DND-41 (cell line): ENCODE measurements around the gene IQCF2.

Source experiments
- ATAC-seq: fragments of 200-7000 bp; cut with Tn5 transposase; 3 replicates; pipeline ENCODE4 v1.9.1; 2021; ENCODE audit warnings: low read depth; ENCODE audit not compliant: insufficient read depth
- DNase-seq: peaks from one replicate; pipeline ENCODE4 v3.0.0-alpha.2; 2020
- H2AFZ ChIP-seq: 2 replicates; pipeline ENCODE4 v1.6.0; 2012; ENCODE audit warnings: low read depth, low read length
- H3K27ac ChIP-seq: 2 replicates; pipeline ENCODE4 v1.5.1; 2012; ENCODE audit warnings: low read length, inconsistent platforms
- H3K27me3 ChIP-seq: fragments of 200-600 bp; sonication (generic); 2 replicates; pipeline ENCODE4 v1.6.0; 2012; ENCODE audit warnings: low read length, mild to moderate bottlenecking, inconsistent platforms; ENCODE audit not compliant: insufficient read depth, poor library complexity
- H3K36me3 ChIP-seq: 2 replicates; pipeline ENCODE4 v1.5.1; 2012; ENCODE audit warnings: low read length, inconsistent platforms; ENCODE audit not compliant: insufficient read depth
- H3K4me1 ChIP-seq: 2 replicates; pipeline ENCODE4 v1.5.1; 2012; ENCODE audit warnings: mild to moderate bottlenecking, low read length; ENCODE audit not compliant: insufficient read depth
- H3K4me2 ChIP-seq: 2 replicates; pipeline ENCODE4 v1.6.0; 2012; ENCODE audit warnings: mild to moderate bottlenecking, moderate library complexity, low read length, inconsistent platforms; ENCODE audit not compliant: insufficient read depth
- H3K4me3 ChIP-seq, 2 experiments: fragments of 200-600 bp in 1 of 2; shearing (Covaris generic) in 1 of 2; 2 replicates each; pipeline ENCODE4 v1.5.1; 2012 to 2016; ENCODE audit warnings: inconsistent platforms in 2 of 2, low read length in 2 of 2, mild to moderate bottlenecking in 2 of 2, low read depth in 1 of 2, moderate library complexity in 1 of 2
- H3K79me2 ChIP-seq: 2 replicates; pipeline ENCODE4 v1.6.0; 2012; ENCODE audit warnings: low read length, inconsistent platforms; ENCODE audit not compliant: insufficient read depth
- H3K9ac ChIP-seq: 2 replicates; pipeline ENCODE4 v1.6.0; 2012; ENCODE audit warnings: low read depth, mild to moderate bottlenecking, inconsistent platforms, low read length, moderate library complexity
- H3K9me3 ChIP-seq: 2 replicates; pipeline ENCODE4 v1.5.1; 2012; ENCODE audit warnings: low read length, moderate library complexity, mild to moderate bottlenecking, inconsistent platforms; ENCODE audit not compliant: insufficient read depth, severe bottlenecking
- H4K20me1 ChIP-seq: 2 replicates; pipeline ENCODE4 v1.6.0; 2012; ENCODE audit warnings: low read length; ENCODE audit not compliant: insufficient read depth
- CTCF ChIP-seq: IDR thresholded peaks from 2 replicates; pipeline ENCODE4 v1.5.1; 2012; ENCODE audit warnings: borderline replicate concordance, low read length, moderate library complexity, mild to moderate bottlenecking; ENCODE audit not compliant: poor library complexity, severe bottlenecking; ENCODE audit errors: extremely low read depth
- EZH2 ChIP-seq: IDR thresholded peaks from 3 replicates; pipeline ENCODE4 v1.6.1; 2012; ENCODE audit warnings: borderline replicate concordance, low read depth, mild to moderate bottlenecking, moderate library complexity, low read length, inconsistent platforms; ENCODE audit not compliant: severe bottlenecking

Gene IQCF2

GRCh38 chr3:51819709-51820406, 41.6 kb upstream of the IQCF2 start:
- Histone ChIP-seq H3K4me1 (peaks cover 3% of the 10 kb centered on the region; the same call in 1 of the 2 replicates), H3K27me3 (peaks cover 6% of the 10 kb centered on the region), H3K36me3 (no peaks in the 10 kb centered on the region), H4K20me1 (no peaks in the 10 kb centered on the region), H3K27ac (no peak overlapping the region), H3K9ac (no peak overlapping the region), H3K4me2 (no peak overlapping the region), H2AFZ (no peak overlapping the region), H3K79me2 (no peaks in the 10 kb centered on the region), H3K4me3 (no peak overlapping the region), H3K9me3 (no peaks in the 10 kb centered on the region)
- TF ChIP-seq EZH2, result no peak
- peak; percentile 48 for TF ChIP-seq CTCF
- DNase-seq (peak; percentile 9), ATAC-seq (no peak)

GRCh38 chr3:51828297-51828696, 33.1 kb upstream of the IQCF2 start:
- TF ChIP-seq CTCF (no peak), EZH2 (no peak)
- no peaks in the 10 kb centered on the region for H3K79me2 ChIP-seq
- no peaks in the 10 kb centered on the region for H4K20me1 ChIP-seq
- no peak overlapping the region for H2AFZ ChIP-seq
- no peaks in the 10 kb centered on the region for H3K27me3 ChIP-seq
- peaks cover 3% of the 10 kb centered on the region; the same call in 1 of the 2 replicates for H3K4me1 ChIP-seq
- DNase-seq (no peak), ATAC-seq (no peak)
- H3K36me3 ChIP-seq, result no peaks in the 10 kb centered on the region
- H3K4me2 ChIP-seq, result no peak overlapping the region
- H3K4me3 ChIP-seq, result no peak overlapping the region
- no peak overlapping the region for H3K27ac ChIP-seq
- H3K9ac ChIP-seq, result no peak overlapping the region
- H3K9me3 ChIP-seq, result peaks cover 6% of the 10 kb centered on the region

GRCh38 chr3:51830345-51830744, 31.1 kb upstream of the IQCF2 start:
- Histone ChIP-seq H3K9ac (no peak overlapping the region), H3K79me2 (no peaks in the 10 kb centered on the region), H2AFZ (no peak overlapping the region), H3K27me3 (peaks cover 3% of the 10 kb centered on the region), H4K20me1 (no peaks in the 10 kb centered on the region), H3K27ac (no peak overlapping the region), H3K4me3 (no peak overlapping the region), H3K36me3 (no peaks in the 10 kb centered on the region), H3K4me1 (no peaks in the 10 kb centered on the region), H3K4me2 (no peak overlapping the region), H3K9me3 (peaks cover 6% of the 10 kb centered on the region)
- no peak for ATAC-seq
- DNase-seq, result no peak
- TF ChIP-seq EZH2, result no peak

GRCh38 chr3:51830836-51831385, 30.5 kb upstream of the IQCF2 start:
- TF ChIP-seq CTCF, result no peak
- no peak for TF ChIP-seq EZH2
- peaks cover 6% of the 10 kb centered on the region for H3K9me3 ChIP-seq
- H2AFZ ChIP-seq, result no peak overlapping the region
- no peak overlapping the region for H3K27ac ChIP-seq
- peaks cover 3% of the 10 kb centered on the region for H3K27me3 ChIP-seq
- no peak for DNase-seq
- H3K4me2 ChIP-seq, result no peak overlapping the region
- H4K20me1 ChIP-seq, result no peaks in the 10 kb centered on the region
- no peak for ATAC-seq
- H3K9ac ChIP-seq, result no peak overlapping the region
- no peaks in the 10 kb centered on the region for H3K4me1 ChIP-seq
- no peaks in the 10 kb centered on the region for H3K36me3 ChIP-seq
- no peak overlapping the region for H3K4me3 ChIP-seq
- H3K79me2 ChIP-seq, result no peaks in the 10 kb centered on the region
